OCI-LY1 (cell line): ENCODE measurements around the gene SERPINA1.

ENCODE experiments used
- H2AFZ ChIP-seq: fragments of 200-600 bp; sonication (generic), shearing (Covaris generic); 2 replicates; pipeline ENCODE4 v1.6.0; 2014; ENCODE audit warnings: antibody characterized with exemption, mild to moderate bottlenecking, low read length
- H3F3A ChIP-seq: fragments of 200-600 bp; sonication (generic), shearing (Covaris generic); 2 replicates; pipeline ENCODE4 v1.6.0; 2014; ENCODE audit warnings: mild to moderate bottlenecking, antibody characterized with exemption, low read length, moderate library complexity; ENCODE audit not compliant: insufficient read depth
- H3K27ac ChIP-seq: fragments of 200-600 bp; sonication (generic); 2 replicates; pipeline ENCODE4 v1.5.1; 2014; ENCODE audit warnings: low read length, mixed run types, mild to moderate bottlenecking, low read depth; ENCODE audit not compliant: poor library complexity, severe bottlenecking
- H3K27me3 ChIP-seq: fragments of 200-600 bp; sonication (generic); 2 replicates; pipeline ENCODE4 v1.6.0; 2014; ENCODE audit warnings: antibody characterized with exemption, mild to moderate bottlenecking, low read length, moderate library complexity; ENCODE audit not compliant: insufficient read depth
- H3K36me3 ChIP-seq: fragments of 200-600 bp; sonication (generic); 2 replicates; pipeline ENCODE4 v1.6.1; 2014; ENCODE audit warnings: mild to moderate bottlenecking, antibody characterized with exemption, low read length, moderate library complexity, mixed read lengths; ENCODE audit not compliant: insufficient read depth
- H3K4me1 ChIP-seq: fragments of 200-600 bp; sonication (generic); 2 replicates; pipeline ENCODE4 v1.5.1; 2014; ENCODE audit warnings: mild to moderate bottlenecking, low read length, moderate library complexity; ENCODE audit not compliant: insufficient read depth, severe bottlenecking
- H3K4me2 ChIP-seq: fragments of 200-600 bp; sonication (generic), shearing (Covaris generic); 2 replicates; pipeline ENCODE4 v1.6.1; 2014; ENCODE audit warnings: low read length
- H3K4me3 ChIP-seq: fragments of 200-600 bp; sonication (generic); 2 replicates; pipeline ENCODE4 v1.5.1; 2014; ENCODE audit warnings: low read length, low read depth, mild to moderate bottlenecking, mixed read lengths; ENCODE audit not compliant: poor library complexity, severe bottlenecking
- H3K79me2 ChIP-seq: fragments of 200-600 bp; shearing (Covaris generic); 2 replicates; pipeline ENCODE4 v1.6.1; 2016; ENCODE audit warnings: mixed run types, low read length, mixed read lengths; ENCODE audit not compliant: insufficient read depth
- H3K9ac ChIP-seq: fragments of 200-600 bp; sonication (generic), shearing (Covaris generic); 2 replicates; pipeline ENCODE4 v1.6.1; 2014; ENCODE audit warnings: mild to moderate bottlenecking, low read length, mixed read lengths
- H3K9me2 ChIP-seq: fragments of 200-600 bp; sonication (generic), shearing (Covaris generic); 2 replicates; pipeline ENCODE4 v1.6.1; 2014; ENCODE audit warnings: low read depth, mild to moderate bottlenecking, low read length, mixed read lengths
- H3K9me3 ChIP-seq: fragments of 200-600 bp; shearing (Covaris generic); 2 replicates; pipeline ENCODE4 v1.6.1; 2014; ENCODE audit warnings: low read length, mixed read lengths
- H4K20me1 ChIP-seq: fragments of 200-600 bp; sonication (generic), shearing (Covaris generic); 2 replicates; pipeline ENCODE4 v1.6.0; 2016; ENCODE audit warnings: mild to moderate bottlenecking, low read length; ENCODE audit not compliant: insufficient read depth
- EZH2 ChIP-seq: fragments of 200-600 bp; sonication (generic), shearing (Covaris generic); IDR thresholded peaks from 2 replicates; pipeline ENCODE4 v1.8.0; 2017; ENCODE audit warnings: borderline replicate concordance, mixed run types, mild to moderate bottlenecking, antibody characterized with exemption, low read length, moderate library complexity, mixed read lengths
- TF ChIP-seq, protein P1 (sequence below): fragments of 200-600 bp; sonication (generic), shearing (Covaris generic); IDR thresholded peaks from 2 replicates; pipeline ENCODE4 v1.5.1; 2017; ENCODE audit warnings: mild to moderate bottlenecking, antibody characterized with exemption, low read length, moderate library complexity, mixed read lengths

The SERPINA1 gene

DNA sequence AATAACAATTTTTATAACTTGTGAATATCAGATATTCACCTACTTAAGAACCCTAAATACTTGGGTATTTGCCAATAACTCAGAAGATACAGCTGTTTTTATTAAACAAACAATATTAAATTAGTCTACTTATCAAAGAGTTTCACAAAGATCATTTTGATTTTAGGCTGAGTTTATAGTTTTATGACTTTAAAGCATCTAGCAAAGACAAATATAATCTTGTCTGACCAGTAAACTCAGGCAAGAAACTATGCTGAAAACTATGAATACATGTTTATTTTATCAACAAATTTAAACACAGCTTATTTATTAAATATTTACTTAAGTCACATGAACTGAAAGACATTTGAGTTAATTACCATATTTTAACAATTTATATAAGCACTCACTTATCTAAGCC lies 18.5 kb upstream of the SERPINA1 start:
- Histone ChIP-seq H2AFZ (no peak overlapping the region), H3K27me3 (no peaks in the 10 kb centered on the region), H3K27ac (no peak overlapping the region), H3K9me3 (no peaks in the 10 kb centered on the region), H3K4me1 (no peaks in the 10 kb centered on the region), H3K4me2 (no peak overlapping the region), H4K20me1 (no peaks in the 10 kb centered on the region), H3K79me2 (no peaks in the 10 kb centered on the region), H3K9me2 (no peaks in the 10 kb centered on the region), H3K36me3 (no peaks in the 10 kb centered on the region), H3F3A (no peaks in the 10 kb centered on the region), H3K4me3 (no peak overlapping the region), H3K9ac (no peak overlapping the region)
- TF ChIP-seq, protein P1, sequence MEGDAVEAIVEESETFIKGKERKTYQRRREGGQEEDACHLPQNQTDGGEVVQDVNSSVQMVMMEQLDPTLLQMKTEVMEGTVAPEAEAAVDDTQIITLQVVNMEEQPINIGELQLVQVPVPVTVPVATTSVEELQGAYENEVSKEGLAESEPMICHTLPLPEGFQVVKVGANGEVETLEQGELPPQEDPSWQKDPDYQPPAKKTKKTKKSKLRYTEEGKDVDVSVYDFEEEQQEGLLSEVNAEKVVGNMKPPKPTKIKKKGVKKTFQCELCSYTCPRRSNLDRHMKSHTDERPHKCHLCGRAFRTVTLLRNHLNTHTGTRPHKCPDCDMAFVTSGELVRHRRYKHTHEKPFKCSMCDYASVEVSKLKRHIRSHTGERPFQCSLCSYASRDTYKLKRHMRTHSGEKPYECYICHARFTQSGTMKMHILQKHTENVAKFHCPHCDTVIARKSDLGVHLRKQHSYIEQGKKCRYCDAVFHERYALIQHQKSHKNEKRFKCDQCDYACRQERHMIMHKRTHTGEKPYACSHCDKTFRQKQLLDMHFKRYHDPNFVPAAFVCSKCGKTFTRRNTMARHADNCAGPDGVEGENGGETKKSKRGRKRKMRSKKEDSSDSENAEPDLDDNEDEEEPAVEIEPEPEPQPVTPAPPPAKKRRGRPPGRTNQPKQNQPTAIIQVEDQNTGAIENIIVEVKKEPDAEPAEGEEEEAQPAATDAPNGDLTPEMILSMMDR: no peak
- no peak for TF ChIP-seq EZH2

DNA sequence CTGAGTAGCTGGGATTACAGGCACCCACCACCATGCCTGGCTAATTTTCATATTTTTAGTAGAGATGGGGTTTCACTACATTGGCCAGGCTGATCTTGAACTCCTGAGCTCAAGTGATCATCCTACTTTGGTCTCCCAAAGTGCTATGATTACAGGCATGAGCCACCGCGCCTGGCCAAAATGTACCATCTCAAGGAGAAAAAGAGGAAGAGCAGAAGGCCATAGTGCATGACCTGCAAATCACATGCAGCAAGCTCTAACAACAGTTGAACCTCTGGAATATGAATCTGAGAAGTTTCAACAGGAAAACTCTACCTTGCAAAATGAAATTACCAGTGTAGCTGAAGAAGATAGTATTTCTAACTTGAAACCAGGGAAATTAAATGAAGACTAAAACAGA lies 17.1 kb upstream of the SERPINA1 start:
- Histone ChIP-seq H3K4me2 (no peak overlapping the region), H3K9ac (no peak overlapping the region), H4K20me1 (no peaks in the 10 kb centered on the region), H2AFZ (no peak overlapping the region), H3F3A (no peaks in the 10 kb centered on the region), H3K27me3 (no peaks in the 10 kb centered on the region), H3K4me3 (no peak overlapping the region), H3K9me2 (no peaks in the 10 kb centered on the region), H3K27ac (no peak overlapping the region), H3K9me3 (no peaks in the 10 kb centered on the region), H3K79me2 (no peaks in the 10 kb centered on the region), H3K4me1 (no peaks in the 10 kb centered on the region), H3K36me3 (no peaks in the 10 kb centered on the region)
- TF ChIP-seq, protein P1: no peak
- TF ChIP-seq EZH2: no peak

DNA sequence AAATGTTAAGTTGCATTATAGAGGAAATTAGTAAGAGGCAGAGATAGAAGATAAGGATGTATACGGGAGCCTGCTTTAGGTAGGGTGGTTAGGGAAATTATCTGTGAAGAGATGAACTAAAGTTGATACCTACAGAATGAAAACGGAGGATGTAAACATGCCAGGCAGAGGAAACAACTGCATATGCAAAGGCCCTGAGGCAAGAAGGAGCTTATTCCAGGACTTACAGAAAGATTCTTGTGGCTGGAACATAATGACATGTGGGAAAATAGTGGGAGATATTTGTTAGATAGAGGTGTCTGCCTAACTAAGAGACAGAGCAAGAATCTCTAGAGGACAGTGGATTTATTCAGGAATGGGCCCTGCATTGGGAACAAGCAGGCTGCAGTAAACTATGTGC lies 16.2 kb upstream of the SERPINA1 start:
- Histone ChIP-seq H3K79me2 (no peaks in the 10 kb centered on the region), H4K20me1 (no peaks in the 10 kb centered on the region), H3K4me1 (no peaks in the 10 kb centered on the region), H3K9me3 (no peaks in the 10 kb centered on the region), H3K4me2 (no peak overlapping the region), H3K9me2 (no peaks in the 10 kb centered on the region), H2AFZ (no peak overlapping the region), H3K4me3 (no peak overlapping the region), H3K27me3 (no peaks in the 10 kb centered on the region), H3K27ac (no peak overlapping the region), H3F3A (no peaks in the 10 kb centered on the region), H3K9ac (no peak overlapping the region), H3K36me3 (no peaks in the 10 kb centered on the region)
- TF ChIP-seq, protein P1: no peak
- no peak for TF ChIP-seq EZH2
